Dedifferentiated amniotic fluid mesenchymal stem cell (primary cell): ENCODE data around the gene LARP6.
A peak's percentile ranks its signal among the peaks of the same experiment; 100 is the strongest.

ENCODE experiments used
- DNase-seq: peaks from one replicate; pipeline ENCODE4 v3.0.0-alpha.2; 2016; ENCODE audit errors: extremely low spot score

LARP6 gene

DNA sequence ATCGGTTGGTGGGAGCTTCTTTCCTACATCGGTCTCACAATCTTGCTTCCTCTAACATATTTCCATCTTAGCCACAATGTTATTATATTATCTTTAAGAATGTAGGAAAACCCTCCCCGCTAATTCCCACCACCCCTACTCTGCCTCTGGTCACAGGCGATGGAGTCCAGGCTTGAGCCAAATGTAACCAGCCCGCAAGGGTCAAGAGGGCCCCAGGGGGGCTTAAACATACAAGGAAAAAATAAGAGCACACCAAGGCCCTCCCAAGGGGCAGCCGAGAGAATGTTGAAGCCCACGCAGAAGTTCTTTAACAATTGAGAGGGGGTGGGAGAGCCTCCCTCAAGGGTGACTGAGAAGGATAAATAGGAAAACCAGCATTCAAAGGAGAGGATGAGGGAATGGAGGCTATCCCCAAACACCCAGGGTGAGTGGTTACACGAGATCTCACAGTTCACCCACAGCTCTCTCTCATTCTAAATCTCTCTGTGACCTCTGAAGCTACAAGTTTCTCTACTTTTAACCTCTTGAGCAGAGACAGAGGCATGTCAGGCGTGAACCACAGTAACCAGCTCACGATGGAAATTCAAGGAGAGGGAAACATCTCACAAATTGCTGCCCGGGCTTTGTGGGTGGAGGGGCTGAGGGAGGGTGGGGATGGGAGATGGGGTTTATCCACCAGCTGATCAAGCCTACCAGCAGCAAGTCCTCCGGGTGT lies 59.2 kb downstream of the LARP6 start:
- DNase-seq: peak; percentile 34

- DNase-seq: no peak
Measured at GRCh38 chr15:70793694-70794093, 60.3 kb downstream of the LARP6 start.

- DNase-seq: peak; percentile 76
Measured at GRCh38 chr15:70792171-70792573, 61.8 kb downstream of the LARP6 start.

DNA sequence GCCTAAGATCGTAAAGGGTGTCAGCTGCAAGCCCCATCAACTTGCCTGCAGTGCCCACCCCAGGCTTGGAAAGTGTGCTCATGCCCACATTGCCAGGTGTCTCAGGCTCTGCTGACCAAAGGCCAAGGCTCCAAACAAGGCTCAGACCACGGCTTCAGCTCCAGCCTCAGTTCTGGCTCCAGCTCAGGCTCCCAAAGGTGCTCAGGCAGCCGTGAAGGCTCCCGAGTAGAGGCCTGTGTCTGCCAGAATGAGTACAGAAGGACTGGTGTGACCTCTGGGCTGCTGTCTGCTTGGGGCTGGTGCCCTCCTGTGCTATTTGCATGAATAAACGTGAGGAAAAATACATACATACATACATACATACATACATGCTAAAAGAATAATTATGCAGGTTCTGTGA lies 62.7 kb downstream of the LARP6 start:
- DNase-seq: no peak

- no peak for DNase-seq
Measured at GRCh38 chr15:70789213-70789612, 64.7 kb downstream of the LARP6 start.

- no peak for DNase-seq
Measured at GRCh38 chr15:70788114-70789049, 65.6 kb downstream of the LARP6 start.

DNA sequence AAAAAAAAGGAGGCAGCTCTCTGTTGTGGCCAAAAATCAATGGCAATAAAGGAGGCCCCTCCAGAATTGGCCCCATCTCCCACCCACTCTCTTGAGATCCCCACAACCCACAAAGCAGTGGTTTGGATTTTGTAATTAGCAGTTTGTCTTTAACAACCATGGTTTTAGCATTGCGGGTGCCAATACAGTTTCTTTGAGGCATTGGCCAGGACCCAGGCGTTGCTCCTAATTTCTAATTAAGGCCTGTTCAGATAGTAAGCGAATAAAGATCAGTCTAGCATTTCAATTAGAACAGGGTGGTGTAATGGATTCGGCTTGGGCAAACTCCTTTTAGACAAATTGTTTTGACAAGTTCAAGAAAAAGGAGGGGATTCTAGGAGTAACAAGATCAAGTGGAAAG lies 67.0 kb downstream of the LARP6 start:
- DNase-seq: no peak

GRCh38 chr15:70783610-70784022 lies 70.3 kb downstream of the LARP6 start:
- peak; percentile 55 for DNase-seq

GRCh38 chr15:70783041-70783440 lies 70.9 kb downstream of the LARP6 start:
- no peak for DNase-seq

- DNase-seq: no peak
Measured at GRCh38 chr15:70781236-70781635, 72.7 kb downstream of the LARP6 start.
